Lung (tissue), 13 donors: Measurements from ENCODE around the gene FAM13B. TPM values are rescaled to one million over a fixed set of nuclear protein-coding genes. Genes with fewer than 3 reads are reported as not detected.

ENCODE experiments used
- ATAC-seq: fragments of 200-7000 bp; cut with Tn5 transposase; one replicate; pipeline ENCODE4 v1.9.1; 2020; ENCODE audit warnings: moderate number of reproducible peaks; ENCODE audit not compliant: insufficient read depth, low FRiP score
- DNase-seq, 3 donors: peaks; one replicate each; pipeline ENCODE4 v3.0.0-alpha.2; 2013 to 2017
- H3K27ac ChIP-seq, 2 donors: one replicate each; pipeline ENCODE4 v1.5.1; 2013; ENCODE audit warnings: mild to moderate bottlenecking in 2 of 2, moderate library complexity in 2 of 2, control low read depth in 1 of 2, inconsistent platforms in 1 of 2, low read depth in 1 of 2, low read length in 1 of 2
- H3K27me3 ChIP-seq, 3 donors: one replicate each; pipeline ENCODE4 v1.5.1; 2013; ENCODE audit warnings: low read length in 2 of 3; ENCODE audit not compliant: control insufficient read depth in 3 of 3, insufficient read depth in 3 of 3
- H3K36me3 ChIP-seq, 4 donors: one replicate each; pipeline ENCODE4 v1.5.1; 2013; ENCODE audit warnings: low read length in 4 of 4, mild to moderate bottlenecking in 1 of 4, moderate library complexity in 1 of 4; ENCODE audit not compliant: control insufficient read depth in 4 of 4, insufficient read depth in 4 of 4
- H3K4me1 ChIP-seq, 5 donors: one replicate each; pipeline ENCODE4 v1.5.1; 2013; ENCODE audit warnings: low read length in 5 of 5, mild to moderate bottlenecking in 2 of 5, moderate library complexity in 1 of 5; ENCODE audit not compliant: control insufficient read depth in 5 of 5, insufficient read depth in 5 of 5
- H3K4me3 ChIP-seq: one replicate; pipeline ENCODE4 v1.5.1; 2013; ENCODE audit warnings: mild to moderate bottlenecking, control low read depth, moderate library complexity
- H3K9ac ChIP-seq, 2 donors: one replicate each; pipeline ENCODE4 v1.5.1; 2013; ENCODE audit warnings: low read length in 2 of 2, control low read depth in 1 of 2; ENCODE audit not compliant: insufficient read depth in 1 of 2
- H3K9me3 ChIP-seq, 4 donors: one replicate each; pipeline ENCODE4 v1.5.1; 2013; ENCODE audit warnings: low read length in 3 of 4, mild to moderate bottlenecking in 1 of 4, moderate library complexity in 1 of 4; ENCODE audit not compliant: control insufficient read depth in 4 of 4, insufficient read depth in 3 of 4
- CTCF ChIP-seq: IDR thresholded peaks from 2 replicates; pipeline ENCODE4 v1.5.1; 2012; ENCODE audit warnings: mild to moderate bottlenecking; ENCODE audit errors: control extremely low read depth, extremely low read depth
- WGBS, 2 donors: extraction: QIAGEN DNeasy Blood & Tissue Kit; methylation state at CpG; one replicate each; pipeline ENCODE4 v1.1.7; 2013; 5-methylcytosine and 5-hydroxymethylcytosine counted together
- polyA plus RNA-seq, 2 donors: library from polyadenylated mRNA; stranded (reverse); fragments of 200-250 nt; gene quantifications; one replicate each; pipeline ENCODE4 v1.2.1, GENCODE V29; 2013
- small RNA-seq: library from RNA; depleted of rRNA; stranded (forward); fragments of <200 nt; gene quantifications from one replicate; pipeline ENCODE3, GENCODE V24; 2014; ENCODE audit warnings: low replicate concordance
- total RNA-seq, 2 donors: library from RNA; depleted of rRNA in 1 of 2; stranded (reverse); fragments of >200 nt in 1 of 2; gene quantifications; one replicate each; pipeline ENCODE4 v1.2.1, GENCODE V29; 2014 to 2021
- donor health status: control.
- donor health status: control.
- donor health status: Bipolar disorder and iron deficiency.
- donor health status: healthy.
- donor health status: DM: yes; HTN: yes; CAD: no.

The FAM13B gene
- total and polyA plus RNA-seq, 4 donors, result 7.6 to 63.6 (median 23.4) TPM

- DNase-seq (peak; percentile 90 to 94 (median 91)), ATAC-seq (peak; percentile 99)
- H3K9me3 ChIP-seq, result peaks cover 0 to 3% (median 0%) of the 10 kb centered on the region in 4 donors
- peak within 1 kb of the TSS; percentile 58 for H3K4me3 ChIP-seq
- H3K27me3 ChIP-seq, result no peaks in the 10 kb centered on the region
- peak within 1 kb of the TSS; percentile 89 to 91 for H3K27ac ChIP-seq
- H3K9ac ChIP-seq, result peak within 1 kb of the TSS; percentile 64 to 92
- no peaks in the 10 kb centered on the region for H3K36me3 ChIP-seq
- H3K4me1 ChIP-seq, result peaks cover 0 to 13% (median 0%) of the 10 kb centered on the region in 5 donors
- 17 to 20% methylated on average over 47 to 59 of the region's 59 CpGs for WGBS, 2 donors
- no peak for TF ChIP-seq CTCF
These were observed 143.8 kb downstream of the FAM13B start, which contains the start of gene PKD2L2 for GRCh38 chr5:137888863-137889759. TSS of gene PKD2L2 (plus strand) at chr5:137889457. CDS start at chr5:137889492, 35 bp downstream.

- 54 to 59% methylated on average over 7 of the region's 7 CpGs for WGBS, 2 donors
- DNase-seq, result no peak
- no peak for TF ChIP-seq CTCF
- Histone ChIP-seq H3K27me3 (no peaks in the 10 kb centered on the region), H3K4me3 (no peak overlapping the region), H3K27ac (peak overlapping the region; percentile 89 to 91), H3K9ac (peak overlapping the region; percentile 64 to 92), H3K4me1 (peaks cover 0 to 13% (median 0%) of the 10 kb centered on the region in 5 donors), H3K36me3 (no peaks in the 10 kb centered on the region), H3K9me3 (peaks cover 0 to 3% (median 0%) of the 10 kb centered on the region in 4 donors)
- ATAC-seq, result no peak
These were observed 144.4 kb downstream of the FAM13B start for GRCh38 chr5:137888466-137888862.

Small RNAs within 50 kb of the gene (small RNA-seq; reads per million reads assigned to genes)
- not detected for gene RNU6-1148P

Other genes with a start within 250 kb of the FAM13B start
- under 1 TPM; 0.48 to 0.61 TPM for gene MYOT, start 165.2 kb downstream of the FAM13B start, total RNA-seq
- under 1 TPM in 1 of 2 donors, not detected in 1; 0.44 TPM for gene MYOT, start 165.2 kb downstream of the FAM13B start, polyA plus RNA-seq
- gene PKD2L2, start 143.6 kb downstream of the FAM13B start, total RNA-seq, result not detected
- under 1 TPM in 1 of 2 donors, not detected in 1; 0.05 TPM for gene PKD2L2, start 143.6 kb downstream of the FAM13B start, polyA plus RNA-seq
- gene WNT8A, start 51.0 kb upstream of the FAM13B start, total RNA-seq, result not detected
- not detected for gene WNT8A, start 51.0 kb upstream of the FAM13B start, polyA plus RNA-seq
- 10 to 100 TPM; 13.5 to 15.8 TPM for gene NME5, start 106.3 kb upstream of the FAM13B start, total RNA-seq
- 10 to 100 TPM in 1 of 2 donors, 1 to 10 TPM in 1; 9.6 to 12.2 TPM for gene NME5, start 106.3 kb upstream of the FAM13B start, polyA plus RNA-seq
- 10 to 100 TPM; 38.4 to 80.1 TPM for gene BRD8, start 145.6 kb upstream of the FAM13B start, total RNA-seq
- gene BRD8, start 145.6 kb upstream of the FAM13B start, polyA plus RNA-seq, result 10 to 100 TPM; 23.3 to 28.6 TPM
- gene KIF20A, start 146.0 kb upstream of the FAM13B start, total RNA-seq, result 1 to 10 TPM; 1.1 to 8.0 TPM
- 1 to 10 TPM; 1.4 to 2.0 TPM for gene KIF20A, start 146.0 kb upstream of the FAM13B start, polyA plus RNA-seq
- gene CDC23, start 180.2 kb upstream of the FAM13B start, total RNA-seq, result 10 to 100 TPM; 19.8 to 41.8 TPM
- gene CDC23, start 180.2 kb upstream of the FAM13B start, polyA plus RNA-seq, result 10 to 100 TPM in 1 of 2 donors, 1 to 10 TPM in 1; 9.9 to 14.3 TPM
- gene GFRA3, start 241.5 kb upstream of the FAM13B start, total RNA-seq, result under 1 TPM in 1 of 2 donors, not detected in 1; 0.57 TPM
- gene GFRA3, start 241.5 kb upstream of the FAM13B start, polyA plus RNA-seq, result under 1 TPM; 0.11 to 0.18 TPM